ENCODE results near the gene ACSL5.
A peak's percentile ranks its signal among the peaks of the same experiment; 100 is the strongest.
"Not testable (repeated sequence)": the region's sequence is repeated elsewhere in the genome, so short reads cannot be mapped to it uniquely, and the experiment has no call there.

ACSL5 gene

GRCh38 chr10:112448888-112449287, 75.0 kb downstream of the ACSL5 start:
- in situ Hi-C loops (cut with MboI; ENCODE audit: low pct_unique_long_range_greater_than_20kb, low sequenced_read_pairs, unreplicated experiment) = loop anchor here (25.0 kb wide), 1 partner anchor 262 kb away; the partner anchor contains the start of gene GPAM
- no peak for DNase-seq (ENCODE audit: low spot score)

GRCh38 chr10:112454910-112455779, 81.2 kb downstream of the ACSL5 start:
- DNase-seq (ENCODE audit: low spot score) = no peak
- in situ Hi-C loops (cut with MboI; ENCODE audit: low pct_unique_long_range_greater_than_20kb, low sequenced_read_pairs, unreplicated experiment) = no loop called here
- no peak for TF ChIP-seq CTCF (IDR thresholded peaks at IDR 0.05; ENCODE audit: extremely low read depth, insufficient read depth, missing control alignments)

More at GRCh38 chr10:112448888-112449287, 75.0 kb downstream of the ACSL5 start:
- TF ChIP-seq CTCF (IDR thresholded peaks at IDR 0.05; ENCODE audit: extremely low read depth, insufficient read depth, missing control alignments) = no peak

GRCh38 chr10:112456533-112456932, 82.6 kb downstream of the ACSL5 start:
- DNase-seq (ENCODE audit: low spot score) = no peak
- peak; percentile 29 for TF ChIP-seq CTCF (IDR thresholded peaks at IDR 0.05; ENCODE audit: extremely low read depth, insufficient read depth, missing control alignments)
- in situ Hi-C loops (cut with MboI; ENCODE audit: low pct_unique_long_range_greater_than_20kb, low sequenced_read_pairs, unreplicated experiment) = no loop called here

- in situ Hi-C loops (cut with MboI; ENCODE audit: low pct_unique_long_range_greater_than_20kb, low sequenced_read_pairs, unreplicated experiment) = no loop called here
- no peak for DNase-seq (ENCODE audit: low spot score)
- TF ChIP-seq CTCF (IDR thresholded peaks at IDR 0.05; ENCODE audit: extremely low read depth, insufficient read depth, missing control alignments) = no peak
These were observed 86.5 kb downstream of the ACSL5 start for GRCh38 chr10:112460366-112460765.

- no peak for DNase-seq (ENCODE audit: low spot score)
- TF ChIP-seq CTCF (IDR thresholded peaks at IDR 0.05; ENCODE audit: extremely low read depth, insufficient read depth, missing control alignments) = no peak
- in situ Hi-C loops (cut with MboI; ENCODE audit: low pct_unique_long_range_greater_than_20kb, low sequenced_read_pairs, unreplicated experiment) = no loop called here
These were observed 87.3 kb downstream of the ACSL5 start for GRCh38 chr10:112461029-112461887.

GRCh38 chr10:112464074-112464473, 90.2 kb downstream of the ACSL5 start:
- in situ Hi-C loops (cut with MboI; ENCODE audit: low pct_unique_long_range_greater_than_20kb, low sequenced_read_pairs, unreplicated experiment); DNase-seq (ENCODE audit: low spot score): not testable (repeated sequence)

Data from GM13977 (cell line).